ENCODE results near the gene HIF3A.

DNA sequence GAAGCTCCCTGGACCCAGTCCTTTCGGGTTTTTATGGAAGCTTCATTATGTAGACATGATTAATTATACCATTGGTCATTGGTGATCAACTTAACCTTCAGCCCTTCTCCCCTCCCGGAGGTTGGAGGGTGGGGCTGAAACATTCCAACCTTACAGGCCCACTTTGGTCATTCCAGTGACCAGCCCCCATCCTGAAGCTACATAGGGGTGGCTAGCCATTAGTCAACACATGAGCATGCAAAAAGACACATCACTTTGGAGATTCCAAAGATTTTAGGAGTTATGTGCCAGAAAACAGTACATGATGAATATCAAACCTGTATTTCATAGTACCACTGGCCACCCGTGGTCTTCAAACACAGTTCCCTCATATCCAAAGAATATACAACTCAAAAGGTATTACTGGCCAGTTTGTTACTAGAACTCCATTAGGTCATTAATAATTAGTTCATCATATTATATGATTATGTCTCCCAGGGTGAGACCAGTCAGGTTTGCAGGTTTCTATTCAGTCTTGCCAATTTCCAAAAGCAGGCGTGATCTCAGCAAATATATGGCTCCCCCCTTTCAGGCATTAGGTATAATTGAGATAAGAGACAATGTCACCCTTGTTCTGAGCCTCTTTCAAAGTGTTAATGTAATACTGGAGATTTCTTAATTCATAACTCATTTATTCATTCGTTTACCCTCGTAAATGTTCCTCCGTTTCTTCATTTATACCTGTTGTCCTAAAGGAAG is 61.2 kb downstream of the HIF3A start:
- TF ChIP-seq CTCF (IDR thresholded peaks at IDR 0.05; ENCODE audit: low read depth, low read length) (no peak), POLR2A (IDR thresholded peaks at IDR 0.05; ENCODE audit: extremely low read depth, insufficient read length) (no peak), MYC (IDR thresholded peaks at IDR 0.05; ENCODE audit: low read depth, low read length) (no peak)

Measured in NB4 (cell line).